HEK293 (cell line): ENCODE results near the gene SNRPA1.

Experiments used
- BCL6B ChIP-seq: fragments of 450-650 bp; formaldehyde crosslinking; IDR thresholded peaks from 2 replicates; pipeline ENCODE4 v1.5.1; 2017; ENCODE audit warnings: missing biosample characterization, missing genetic modification characterization
- CTCF ChIP-seq: fragments of 450-650 bp; formaldehyde crosslinking; IDR thresholded peaks from 2 replicates; pipeline ENCODE4 v1.5.1; 2016; ENCODE audit warnings: missing biosample characterization, missing genetic modification characterization
- SETDB1 ChIP-seq: IDR thresholded peaks from one replicate; pipeline ENCODE4 v1.6.1; 2017; ENCODE audit warnings: mild to moderate bottlenecking, low read length, moderate library complexity, mixed read lengths; ENCODE audit not compliant: insufficient read length
- YY1 ChIP-seq: fragments of 450-650 bp; formaldehyde crosslinking; IDR thresholded peaks from 2 replicates; pipeline ENCODE4 v1.5.1; 2018; ENCODE audit warnings: missing biosample characterization, missing genetic modification characterization
- ZBTB10 ChIP-seq: fragments of 450-650 bp; formaldehyde crosslinking; IDR thresholded peaks from 2 replicates; pipeline ENCODE4 v1.5.1; 2016; ENCODE audit warnings: missing biosample characterization, missing genetic modification characterization
- ZNF366 ChIP-seq: fragments of 450-650 bp; formaldehyde crosslinking; conservative IDR thresholded peaks from 2 replicates; pipeline ENCODE4 v1.5.1; 2016; ENCODE audit warnings: missing biosample characterization, missing genetic modification characterization

- TF ChIP-seq SETDB1 (no peak), CTCF (tag by site-specific recombination) (no peak), ZNF366 (no peak), BCL6B (tag by site-specific recombination) (no peak), ZBTB10 (tag by site-specific recombination) (no peak), YY1 (tag by site-specific recombination) (no peak)
Measured at GRCh38 chr15:101239724-101240136, 55.3 kb downstream of the SNRPA1 start.
